ENCODE measurements around the gene KLK7. TPM values are rescaled to one million over a fixed set of nuclear protein-coding genes. Genes with fewer than 3 reads are reported as not detected.
"Not testable (repeated sequence)": the region's sequence is repeated elsewhere in the genome, so short reads cannot be mapped to it uniquely, and the experiment has no call there.

The KLK7 gene
- total and polyA plus RNA-seq, 7 donors = not detected

- intact Hi-C loops (cut with DNase I) = no loop called here
- TF ChIP-seq, protein P1, sequence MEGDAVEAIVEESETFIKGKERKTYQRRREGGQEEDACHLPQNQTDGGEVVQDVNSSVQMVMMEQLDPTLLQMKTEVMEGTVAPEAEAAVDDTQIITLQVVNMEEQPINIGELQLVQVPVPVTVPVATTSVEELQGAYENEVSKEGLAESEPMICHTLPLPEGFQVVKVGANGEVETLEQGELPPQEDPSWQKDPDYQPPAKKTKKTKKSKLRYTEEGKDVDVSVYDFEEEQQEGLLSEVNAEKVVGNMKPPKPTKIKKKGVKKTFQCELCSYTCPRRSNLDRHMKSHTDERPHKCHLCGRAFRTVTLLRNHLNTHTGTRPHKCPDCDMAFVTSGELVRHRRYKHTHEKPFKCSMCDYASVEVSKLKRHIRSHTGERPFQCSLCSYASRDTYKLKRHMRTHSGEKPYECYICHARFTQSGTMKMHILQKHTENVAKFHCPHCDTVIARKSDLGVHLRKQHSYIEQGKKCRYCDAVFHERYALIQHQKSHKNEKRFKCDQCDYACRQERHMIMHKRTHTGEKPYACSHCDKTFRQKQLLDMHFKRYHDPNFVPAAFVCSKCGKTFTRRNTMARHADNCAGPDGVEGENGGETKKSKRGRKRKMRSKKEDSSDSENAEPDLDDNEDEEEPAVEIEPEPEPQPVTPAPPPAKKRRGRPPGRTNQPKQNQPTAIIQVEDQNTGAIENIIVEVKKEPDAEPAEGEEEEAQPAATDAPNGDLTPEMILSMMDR (IDR thresholded peaks at IDR 0.05) = no peak
- WGBS, 3 donors = 27 to 45% (median 39%) methylated on average over 4 to 9 of the region's 9 CpGs
- Histone ChIP-seq H3K9me3 (no peaks in the 10 kb centered on the region), H3K4me3 (no peak overlapping the region), H3K36me3 (ENCODE audit: insufficient read depth in 1 of 2, low read depth in 1 of 2) (no peaks in the 10 kb centered on the region), H3K4me1 (no peaks in the 10 kb centered on the region), H3K27me3 (ENCODE audit: insufficient read depth in 3 of 3, low read length in 2 of 3) (peaks cover 0 to 4% (median 3%) of the 10 kb centered on the region in 3 donors), H3K27ac (no peak overlapping the region)
- DNase-seq = no peak
- ATAC-seq = no peak
Observed at GRCh38 chr19:50974702-50975556, 8.8 kb downstream of the KLK7 start.

GRCh38 chr19:50972795-50973376, 10.8 kb downstream of the KLK7 start:
- no peak overlapping the region for H3K4me3 ChIP-seq
- ATAC-seq (no peak), DNase-seq (no peak)
- TF ChIP-seq, protein P1 (IDR thresholded peaks at IDR 0.05) = no peak
- no peaks in the 10 kb centered on the region for H3K36me3 ChIP-seq (ENCODE audit: insufficient read depth in 1 of 2, low read depth in 1 of 2)
- H3K27me3 ChIP-seq (ENCODE audit: insufficient read depth in 3 of 3, low read length in 2 of 3) = peaks cover 0 to 9% (median 0%) of the 10 kb centered on the region in 3 donors
- intact Hi-C loops (cut with DNase I) = no loop called here
- no peaks in the 10 kb centered on the region for H3K4me1 ChIP-seq
- WGBS, 3 donors = 67 to 75% (median 72%) methylated on average over 9 of the region's 9 CpGs
- no peak overlapping the region for H3K27ac ChIP-seq
- no peaks in the 10 kb centered on the region for H3K9me3 ChIP-seq

- intact Hi-C loops (cut with DNase I); ATAC-seq; H3K27me3 ChIP-seq (ENCODE audit: insufficient read depth in 3 of 3, low read length in 2 of 3): not testable (repeated sequence)
Observed at GRCh38 chr19:50969810-50970209, 13.9 kb downstream of the KLK7 start.

DNA sequence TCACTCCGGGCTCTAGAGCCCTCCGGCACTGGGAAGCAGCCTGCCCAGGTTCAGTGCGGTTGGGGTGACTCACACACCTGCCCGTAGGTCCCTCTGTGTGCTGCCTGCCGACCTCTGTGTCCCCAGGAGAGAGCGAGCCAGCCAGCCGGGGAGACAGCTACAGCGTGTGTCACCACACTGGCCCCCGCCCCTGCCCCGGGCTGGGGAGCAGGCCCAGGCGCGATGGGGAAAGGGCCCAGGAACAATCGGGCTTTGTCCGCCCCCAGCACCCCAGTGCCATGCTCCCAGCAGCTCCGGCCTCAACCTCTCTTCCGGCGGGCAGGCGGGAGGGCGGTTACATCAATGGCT, 14.3 kb downstream of the KLK7 start, which contains the start of gene KLK6:
Gene KLK6 (minus strand): TSS at position 179 of the 348 bp plus-strand sequence. CDS start 1,487 bp downstream, outside the sequence.
- TF ChIP-seq, protein P1 (IDR thresholded peaks at IDR 0.05) = no peak
- Histone ChIP-seq H3K27me3 (ENCODE audit: insufficient read depth in 3 of 3, low read length in 2 of 3) (peaks cover 0 to 7% (median 0%) of the 10 kb centered on the region in 3 donors), H3K36me3 (ENCODE audit: insufficient read depth in 1 of 2, low read depth in 1 of 2) (no peaks in the 10 kb centered on the region), H3K27ac (no peak within 1 kb of the TSS), H3K4me1 (no peaks in the 10 kb centered on the region), H3K9me3 (no peaks in the 10 kb centered on the region), H3K4me3 (no peak within 1 kb of the TSS)
- WGBS, 3 donors = 69 to 75% (median 73%) methylated on average over 18 to 19 of the region's 19 CpGs
- ATAC-seq = no peak
- intact Hi-C loops (cut with DNase I) = no loop called here
- DNase-seq = no peak

More at GRCh38 chr19:50969810-50970209, 13.9 kb downstream of the KLK7 start:
- H3K36me3 ChIP-seq (ENCODE audit: insufficient read depth in 1 of 2, low read depth in 1 of 2); H3K27ac ChIP-seq; H3K9me3 ChIP-seq; H3K4me3 ChIP-seq; DNase-seq; H3K4me1 ChIP-seq: not testable (repeated sequence)
- 65 to 84% (median 77%) methylated on average over 3 of the region's 3 CpGs for WGBS, 3 donors

- 25 to 33% (median 31%) methylated on average over 6 to 7 of the region's 7 CpGs for WGBS, 3 donors
- intact Hi-C loops (cut with DNase I) = no loop called here
Observed at GRCh38 chr19:50968716-50969412, 14.9 kb downstream of the KLK7 start.

More at GRCh38 chr19:50968716-50969412, 14.9 kb downstream of the KLK7 start:
- no peak overlapping the region for H3K4me3 ChIP-seq
- no peak overlapping the region for H3K27ac ChIP-seq
- ATAC-seq (no peak), DNase-seq (no peak)
- H3K27me3 ChIP-seq (ENCODE audit: insufficient read depth in 3 of 3, low read length in 2 of 3) = peaks cover 0 to 7% (median 0%) of the 10 kb centered on the region in 3 donors
- H3K4me1 ChIP-seq = no peaks in the 10 kb centered on the region
- TF ChIP-seq, protein P1 (IDR thresholded peaks at IDR 0.05) = no peak
- H3K9me3 ChIP-seq = no peaks in the 10 kb centered on the region
- no peaks in the 10 kb centered on the region for H3K36me3 ChIP-seq (ENCODE audit: insufficient read depth in 1 of 2, low read depth in 1 of 2)
